ENCODE data around the gene SEC22A. TPM values are rescaled to one million over a fixed set of nuclear protein-coding genes. Genes with fewer than 3 reads are reported as not detected.

The SEC22A gene
- total RNA-seq, 1 donor from 2014 or later = 26.9 TPM

DNA sequence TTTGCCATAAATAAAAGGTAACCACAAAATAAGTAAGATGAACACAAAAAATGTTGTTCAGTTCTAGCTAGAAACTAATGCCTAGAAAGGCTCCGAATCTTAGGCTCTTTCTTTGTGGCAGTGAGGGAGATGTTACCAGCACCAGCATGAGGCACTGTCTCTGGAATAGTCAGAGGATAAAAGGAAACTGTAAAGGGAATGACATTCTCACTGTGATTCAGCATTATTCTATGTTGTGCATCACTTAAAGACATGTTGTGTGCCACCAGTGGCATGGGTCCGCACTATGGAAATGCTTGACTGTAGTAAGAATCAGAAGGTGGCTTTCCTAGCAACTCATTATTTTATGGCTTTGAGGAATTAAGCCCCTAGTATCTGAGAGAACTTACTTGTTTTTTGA, 70.8 kb downstream of the SEC22A start:
- Histone ChIP-seq H3K27me3 (ENCODE audit: control insufficient read depth, insufficient read depth, low read length) (no peaks in the 10 kb centered on the region), H3K36me3 (ENCODE audit: control insufficient read depth, insufficient read depth, low read length) (peaks cover 2% of the 10 kb centered on the region), H3K4me3 (ENCODE audit: low read depth, low read length) (no peak overlapping the region)
- TF ChIP-seq, protein P1, sequence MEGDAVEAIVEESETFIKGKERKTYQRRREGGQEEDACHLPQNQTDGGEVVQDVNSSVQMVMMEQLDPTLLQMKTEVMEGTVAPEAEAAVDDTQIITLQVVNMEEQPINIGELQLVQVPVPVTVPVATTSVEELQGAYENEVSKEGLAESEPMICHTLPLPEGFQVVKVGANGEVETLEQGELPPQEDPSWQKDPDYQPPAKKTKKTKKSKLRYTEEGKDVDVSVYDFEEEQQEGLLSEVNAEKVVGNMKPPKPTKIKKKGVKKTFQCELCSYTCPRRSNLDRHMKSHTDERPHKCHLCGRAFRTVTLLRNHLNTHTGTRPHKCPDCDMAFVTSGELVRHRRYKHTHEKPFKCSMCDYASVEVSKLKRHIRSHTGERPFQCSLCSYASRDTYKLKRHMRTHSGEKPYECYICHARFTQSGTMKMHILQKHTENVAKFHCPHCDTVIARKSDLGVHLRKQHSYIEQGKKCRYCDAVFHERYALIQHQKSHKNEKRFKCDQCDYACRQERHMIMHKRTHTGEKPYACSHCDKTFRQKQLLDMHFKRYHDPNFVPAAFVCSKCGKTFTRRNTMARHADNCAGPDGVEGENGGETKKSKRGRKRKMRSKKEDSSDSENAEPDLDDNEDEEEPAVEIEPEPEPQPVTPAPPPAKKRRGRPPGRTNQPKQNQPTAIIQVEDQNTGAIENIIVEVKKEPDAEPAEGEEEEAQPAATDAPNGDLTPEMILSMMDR (IDR thresholded peaks at IDR 0.05; ENCODE audit: insufficient read depth, low read length, poor library complexity, severe bottlenecking) = no peak
- DNase-seq (ENCODE audit: low read depth) = no peak

DNA sequence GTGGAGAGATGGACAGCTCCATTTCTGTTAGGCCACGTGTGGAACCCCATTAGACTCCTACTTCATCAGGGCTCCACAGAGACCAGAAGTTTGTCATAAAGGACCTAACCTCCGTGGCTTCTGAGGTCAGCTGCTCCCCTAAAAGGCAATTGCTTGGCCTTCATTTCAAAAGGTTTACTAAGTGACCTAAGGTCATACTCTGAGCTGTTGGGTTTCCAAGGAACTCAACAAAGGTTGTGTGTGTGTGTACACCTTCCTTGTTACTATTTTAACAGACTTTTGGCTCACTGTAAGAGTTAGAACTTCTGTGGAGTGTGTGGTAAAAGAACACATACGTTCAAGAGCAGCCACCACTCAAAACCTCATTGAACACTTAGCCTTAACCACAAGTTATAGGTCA, 73.9 kb downstream of the SEC22A start:
- Histone ChIP-seq H3K36me3 (ENCODE audit: control insufficient read depth, insufficient read depth, low read length) (peaks cover 2% of the 10 kb centered on the region), H3K27me3 (ENCODE audit: control insufficient read depth, insufficient read depth, low read length) (no peaks in the 10 kb centered on the region), H3K4me3 (ENCODE audit: low read depth, low read length) (no peak overlapping the region)
- TF ChIP-seq, protein P1 (IDR thresholded peaks at IDR 0.05; ENCODE audit: insufficient read depth, low read length, poor library complexity, severe bottlenecking) = no peak
- DNase-seq (ENCODE audit: low read depth) = no peak

DNA sequence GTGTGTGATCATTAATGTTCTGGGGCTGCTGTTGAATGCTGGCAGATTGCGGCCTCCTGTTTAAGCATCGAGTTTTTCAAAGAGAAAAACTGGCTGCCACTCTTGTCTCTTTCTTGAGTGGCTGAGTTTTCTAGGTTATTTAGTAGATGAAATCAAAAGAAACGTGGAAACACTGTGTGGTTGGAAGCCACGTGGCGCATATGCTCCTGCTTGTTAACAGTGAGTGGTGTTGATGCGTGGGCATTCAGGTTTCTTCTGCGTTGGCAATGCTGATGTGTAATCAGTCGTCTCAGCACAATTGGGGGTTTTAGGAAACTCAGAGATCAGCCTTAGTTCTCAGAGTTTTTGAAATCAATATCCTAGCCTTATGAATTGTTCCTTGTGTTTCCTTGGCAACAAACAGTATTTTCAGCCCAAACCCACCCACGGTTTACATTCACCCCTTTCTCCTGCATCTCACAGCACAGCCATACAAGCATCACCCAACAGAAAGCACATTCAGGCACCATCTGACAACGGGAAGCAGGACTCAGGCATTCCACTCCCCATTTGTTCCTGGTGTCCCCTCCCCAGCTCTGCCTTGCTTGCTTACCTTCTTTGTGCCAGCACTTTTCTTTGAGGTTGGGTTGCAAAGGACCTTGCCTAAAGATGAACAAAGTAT, 74.7 kb downstream of the SEC22A start:
- Histone ChIP-seq H3K4me3 (ENCODE audit: low read depth, low read length) (no peak overlapping the region), H3K36me3 (ENCODE audit: control insufficient read depth, insufficient read depth, low read length) (peaks cover 2% of the 10 kb centered on the region), H3K27me3 (ENCODE audit: control insufficient read depth, insufficient read depth, low read length) (no peaks in the 10 kb centered on the region)
- DNase-seq (ENCODE audit: low read depth) = no peak
- TF ChIP-seq, protein P1 (IDR thresholded peaks at IDR 0.05; ENCODE audit: insufficient read depth, low read length, poor library complexity, severe bottlenecking) = no peak

DNA sequence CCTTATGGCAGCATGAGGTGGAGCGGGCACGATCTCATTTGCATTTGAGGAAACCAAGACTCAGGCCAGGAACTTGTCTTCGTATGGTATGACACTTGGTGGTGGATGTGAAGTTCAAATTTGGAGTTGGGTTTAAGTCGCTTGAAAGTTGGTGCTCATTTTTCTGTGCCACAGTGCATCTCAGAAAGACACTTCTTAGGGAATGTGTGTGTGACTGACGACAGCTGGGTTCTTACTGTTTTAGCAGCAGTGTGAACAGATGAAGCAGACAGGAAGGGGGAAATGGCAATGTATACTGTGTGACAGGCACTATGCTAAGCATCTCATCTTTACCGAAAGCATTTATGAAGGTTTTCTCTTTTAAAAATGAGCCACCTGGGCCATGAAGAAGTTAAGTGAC, 75.4 kb downstream of the SEC22A start:
- TF ChIP-seq, protein P1 (IDR thresholded peaks at IDR 0.05; ENCODE audit: insufficient read depth, low read length, poor library complexity, severe bottlenecking) = no peak
- DNase-seq (ENCODE audit: low read depth) = no peak
- H3K36me3 ChIP-seq (ENCODE audit: control insufficient read depth, insufficient read depth, low read length) = no peaks in the 10 kb centered on the region
- no peak overlapping the region for H3K4me3 ChIP-seq (ENCODE audit: low read depth, low read length)
- H3K27me3 ChIP-seq (ENCODE audit: control insufficient read depth, insufficient read depth, low read length) = no peaks in the 10 kb centered on the region

DNA sequence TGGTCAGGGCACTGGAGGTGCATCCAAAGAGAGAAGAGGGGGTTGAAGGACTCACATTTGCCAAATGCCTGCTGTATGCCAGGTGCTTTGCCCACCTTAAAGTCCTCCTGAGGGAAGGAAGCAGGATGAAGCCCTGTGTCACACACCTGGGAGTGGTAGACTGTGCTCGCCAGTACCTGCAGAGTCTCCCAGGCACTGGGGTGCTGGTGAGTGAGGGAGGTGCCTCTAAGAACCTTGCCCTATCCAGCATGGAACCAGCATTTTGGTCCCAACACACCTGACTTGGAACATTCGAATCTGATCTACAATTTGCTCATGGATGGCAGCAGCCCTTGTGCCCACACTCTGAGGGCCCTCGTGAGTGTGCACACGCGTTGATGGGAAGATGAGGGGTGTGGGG, 76.7 kb downstream of the SEC22A start:
- Histone ChIP-seq H3K4me3 (ENCODE audit: low read depth, low read length) (no peak overlapping the region), H3K36me3 (ENCODE audit: control insufficient read depth, insufficient read depth, low read length) (no peaks in the 10 kb centered on the region), H3K27me3 (ENCODE audit: control insufficient read depth, insufficient read depth, low read length) (no peaks in the 10 kb centered on the region)
- DNase-seq (ENCODE audit: low read depth) = no peak
- TF ChIP-seq, protein P1 (IDR thresholded peaks at IDR 0.05; ENCODE audit: insufficient read depth, low read length, poor library complexity, severe bottlenecking) = no peak

DNA sequence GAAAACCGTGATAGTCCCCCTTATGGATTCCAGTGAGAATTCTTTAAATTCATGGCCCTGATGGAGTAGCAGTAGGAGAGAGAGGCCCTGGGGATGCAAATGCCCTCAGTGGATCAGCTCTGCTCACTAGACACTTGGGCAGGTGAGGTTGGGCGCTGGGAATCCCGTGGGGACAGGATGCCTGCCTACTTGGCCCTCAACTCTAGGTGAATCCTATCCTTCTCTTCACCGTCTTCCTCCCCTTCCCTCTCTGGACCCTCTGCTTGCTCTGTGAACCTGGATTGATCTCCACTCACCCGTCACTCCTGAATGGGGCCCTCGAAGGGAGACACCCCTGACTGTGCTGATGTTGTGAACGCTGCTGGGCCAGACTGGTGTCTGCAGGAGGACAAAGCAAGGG, 77.4 kb downstream of the SEC22A start:
- Histone ChIP-seq H3K4me3 (ENCODE audit: low read depth, low read length) (no peak overlapping the region), H3K36me3 (ENCODE audit: control insufficient read depth, insufficient read depth, low read length) (no peaks in the 10 kb centered on the region), H3K27me3 (ENCODE audit: control insufficient read depth, insufficient read depth, low read length) (no peaks in the 10 kb centered on the region)
- no peak for DNase-seq (ENCODE audit: low read depth)
- TF ChIP-seq, protein P1 (IDR thresholded peaks at IDR 0.05; ENCODE audit: insufficient read depth, low read length, poor library complexity, severe bottlenecking) = no peak

All from kidney epithelial cell (primary cell).